Fibroblast of lung (primary cell): ENCODE results near the gene ATG5. TPM values are rescaled to one million over a fixed set of nuclear protein-coding genes. Genes with fewer than 3 reads are reported as not detected.
A peak's percentile ranks its signal among the peaks of the same experiment; 100 is the strongest.

Source experiments
- DNase-seq, 2 donors: peaks; one replicate each; pipeline versions ENCODE4 v3.0.0 to v3.0.0-alpha.2; 2010; ENCODE audit warnings: low read depth in 2 of 2
- H2AFZ ChIP-seq: 2 replicates; pipeline ENCODE4 v1.5.1; 2012; ENCODE audit warnings: low read length, control low read depth, inconsistent platforms
- H3K27ac ChIP-seq: 2 replicates; pipeline ENCODE4 v1.5.1; 2011; ENCODE audit warnings: low read length, control low read depth; ENCODE audit not compliant: insufficient read depth
- H3K27me3 ChIP-seq: 2 replicates; pipeline ENCODE4 v1.5.1; 2011; ENCODE audit warnings: mild to moderate bottlenecking, low read length; ENCODE audit not compliant: control insufficient read depth, insufficient read depth
- H3K36me3 ChIP-seq: 2 replicates; pipeline ENCODE4 v1.5.1; 2011; ENCODE audit warnings: low read length; ENCODE audit not compliant: control insufficient read depth, insufficient read depth
- H3K4me1 ChIP-seq: 2 replicates; pipeline ENCODE4 v1.5.1; 2011; ENCODE audit warnings: low read length; ENCODE audit not compliant: control insufficient read depth, insufficient read depth; ENCODE audit errors: extremely low read depth
- H3K4me2 ChIP-seq: 2 replicates; pipeline ENCODE4 v1.5.1; 2011; ENCODE audit warnings: low read length, control low read depth; ENCODE audit not compliant: insufficient read depth; ENCODE audit errors: extremely low read depth
- H3K4me3 ChIP-seq, 4 experiments: fragments of 200-600 bp in 1 of 4; sonication (generic) in 1 of 4; replicated peaks in 1 of 4; 2 replicates each; pipeline ENCODE4 v1.5.1; 2011 to 2016; ENCODE audit warnings: low read length in 4 of 4, low read depth in 3 of 4, mild to moderate bottlenecking in 3 of 4, control low read depth in 2 of 4, inconsistent platforms in 1 of 4, mixed read lengths in 1 of 4; ENCODE audit not compliant: insufficient read depth in 1 of 4; ENCODE audit errors: control extremely low read depth in 1 of 4
- H3K79me2 ChIP-seq: 2 replicates; pipeline ENCODE4 v1.5.1; 2012; ENCODE audit warnings: mild to moderate bottlenecking, low read length, inconsistent platforms; ENCODE audit not compliant: control insufficient read depth, insufficient read depth
- H3K9ac ChIP-seq: 2 replicates; pipeline ENCODE4 v1.5.1; 2011; ENCODE audit warnings: mild to moderate bottlenecking, low read length, control low read depth; ENCODE audit not compliant: insufficient read depth
- H3K9me3 ChIP-seq: 2 replicates; pipeline ENCODE4 v1.5.1; 2012; ENCODE audit warnings: low read depth, low read length; ENCODE audit not compliant: control insufficient read depth, insufficient read depth
- H4K20me1 ChIP-seq: 2 replicates; pipeline ENCODE4 v1.5.1; 2011; ENCODE audit warnings: low read length; ENCODE audit not compliant: control insufficient read depth, insufficient read depth; ENCODE audit errors: extremely low read depth
- EZH2 ChIP-seq: IDR thresholded peaks from 2 replicates; pipeline ENCODE4 v1.5.1; 2012; ENCODE audit warnings: low read length, control low read depth, mild to moderate bottlenecking; ENCODE audit errors: missing control alignments
- polyA plus RNA-seq, 2 donors: library from polyadenylated mRNA; depleted of rRNA in 1 of 2; stranded (reverse) in 1 of 2; unstranded in 1 of 2; fragments of >200 nt; gene quantifications; 2 replicates each; pipeline ENCODE4 v1.2.1, GENCODE V29; 2011 to 2012; ENCODE audit warnings: missing spikeins in 1 of 2
- total RNA-seq: library from RNA; depleted of rRNA; stranded (reverse); fragments of >200 nt; gene quantifications from 2 replicates; pipeline ENCODE4 v1.2.1, GENCODE V29; 2014
- TF ChIP-seq, protein P1 (sequence below), 2 donors: IDR thresholded peaks in 1 of 2; conservative IDR thresholded peaks in 1 of 2; 1 replicate in 1 of 2; 2 replicates in 1 of 2; pipeline ENCODE4 v1.5.1; 2011 to 2012; ENCODE audit warnings: low read length in 2 of 2, control low read depth in 1 of 2, inconsistent platforms in 1 of 2, low read depth in 1 of 2, mild to moderate bottlenecking in 1 of 2

The ATG5 gene
- total and polyA plus RNA-seq, 2 donors (not counting 1 experiment from before 2014, with no cell fraction given) = 38.6 to 64.7 TPM

DNA sequence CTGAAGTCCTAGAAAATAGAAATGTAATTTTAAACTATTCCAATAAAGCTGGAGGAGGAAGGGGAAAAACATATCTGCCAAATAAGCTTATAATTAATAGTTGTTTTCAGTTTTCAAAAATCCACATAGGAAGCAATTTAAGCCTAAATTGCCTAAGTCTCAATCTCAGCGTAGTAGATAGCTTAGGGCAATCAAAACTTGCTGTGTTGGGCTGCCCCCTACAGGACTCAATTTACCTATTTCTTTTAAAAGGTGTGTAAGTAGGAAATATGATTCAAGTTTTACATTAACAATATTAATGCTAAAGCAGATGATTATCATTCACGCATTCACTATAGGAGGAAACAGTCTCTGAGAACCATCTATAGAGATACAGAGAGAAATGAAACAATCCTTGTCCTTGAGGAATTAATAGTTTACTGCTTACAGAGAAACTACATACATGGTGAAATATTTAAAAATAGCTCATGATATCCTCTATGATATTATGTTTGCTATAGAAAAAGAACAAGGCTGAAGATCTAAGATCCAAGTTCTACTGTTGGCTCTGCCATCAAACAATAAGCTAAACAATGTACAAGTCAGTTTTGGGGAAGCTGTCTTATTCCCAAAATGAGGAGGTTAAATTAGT is 102.1 kb downstream of the ATG5 start:
- peak; percentile 69 to 87 for DNase-seq

DNA sequence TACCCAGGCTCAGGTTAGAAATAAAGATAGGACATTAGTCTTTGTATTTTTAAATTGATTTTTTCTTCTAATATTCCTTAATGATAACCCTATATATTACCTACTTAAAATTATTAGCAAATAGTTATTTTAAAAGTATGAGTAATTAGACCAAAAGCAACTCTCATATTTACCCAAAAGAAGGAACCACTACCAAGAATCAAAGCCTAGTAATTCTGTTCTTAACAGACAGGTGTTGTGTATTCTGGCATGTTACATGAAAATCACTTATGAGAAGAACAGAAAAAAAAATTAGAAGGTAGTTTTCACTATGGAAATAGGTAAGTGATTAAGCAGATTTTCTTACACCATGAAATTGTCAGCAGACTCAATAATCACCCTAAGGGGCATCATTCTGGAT is 105.1 kb downstream of the ATG5 start:
- no peaks in the 10 kb centered on the region for H3K4me1 ChIP-seq

More for the DNA sequence above, 102.1 kb downstream of the ATG5 start:
- H3K36me3 ChIP-seq = no peaks in the 10 kb centered on the region
- H2AFZ ChIP-seq = no peak overlapping the region
- H3K4me1 ChIP-seq = no peaks in the 10 kb centered on the region
- no peaks in the 10 kb centered on the region for H3K27me3 ChIP-seq
- TF ChIP-seq EZH2 = no peak
- TF ChIP-seq, protein P1, sequence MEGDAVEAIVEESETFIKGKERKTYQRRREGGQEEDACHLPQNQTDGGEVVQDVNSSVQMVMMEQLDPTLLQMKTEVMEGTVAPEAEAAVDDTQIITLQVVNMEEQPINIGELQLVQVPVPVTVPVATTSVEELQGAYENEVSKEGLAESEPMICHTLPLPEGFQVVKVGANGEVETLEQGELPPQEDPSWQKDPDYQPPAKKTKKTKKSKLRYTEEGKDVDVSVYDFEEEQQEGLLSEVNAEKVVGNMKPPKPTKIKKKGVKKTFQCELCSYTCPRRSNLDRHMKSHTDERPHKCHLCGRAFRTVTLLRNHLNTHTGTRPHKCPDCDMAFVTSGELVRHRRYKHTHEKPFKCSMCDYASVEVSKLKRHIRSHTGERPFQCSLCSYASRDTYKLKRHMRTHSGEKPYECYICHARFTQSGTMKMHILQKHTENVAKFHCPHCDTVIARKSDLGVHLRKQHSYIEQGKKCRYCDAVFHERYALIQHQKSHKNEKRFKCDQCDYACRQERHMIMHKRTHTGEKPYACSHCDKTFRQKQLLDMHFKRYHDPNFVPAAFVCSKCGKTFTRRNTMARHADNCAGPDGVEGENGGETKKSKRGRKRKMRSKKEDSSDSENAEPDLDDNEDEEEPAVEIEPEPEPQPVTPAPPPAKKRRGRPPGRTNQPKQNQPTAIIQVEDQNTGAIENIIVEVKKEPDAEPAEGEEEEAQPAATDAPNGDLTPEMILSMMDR (conservative IDR thresholded peaks at IDR 0.05 in 1 of 2, IDR thresholded peaks at IDR 0.05 in 1 of 2; ENCODE audit: low read depth in 1 of 2, low read length in 2 of 2) = peak; percentile 57 to 59
- no peaks in the 10 kb centered on the region for H4K20me1 ChIP-seq
- H3K4me3 ChIP-seq = no peak overlapping the region
- no peak overlapping the region for H3K9ac ChIP-seq
- H3K27ac ChIP-seq = no peak overlapping the region
- H3K9me3 ChIP-seq = no peaks in the 10 kb centered on the region
- H3K79me2 ChIP-seq = no peaks in the 10 kb centered on the region
- H3K4me2 ChIP-seq = no peak overlapping the region

DNA sequence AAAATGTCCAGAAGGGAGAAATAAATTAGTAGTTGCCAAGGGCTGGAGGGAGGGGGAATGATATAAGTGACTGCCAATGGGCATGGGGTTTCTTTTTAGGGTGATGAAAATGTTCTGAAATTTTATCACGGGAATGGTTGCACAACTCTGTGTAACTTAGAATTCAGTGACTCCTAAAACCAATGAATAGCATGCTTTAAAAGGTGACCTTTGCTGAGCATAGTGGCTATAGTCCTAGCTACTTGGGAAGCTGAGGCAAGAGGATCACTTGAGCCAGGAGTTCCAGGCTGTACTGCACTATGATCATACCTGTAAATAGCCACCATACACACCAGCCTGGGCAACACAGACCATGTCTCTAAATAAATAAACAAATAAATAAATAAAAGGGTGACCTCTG is 109.0 kb downstream of the ATG5 start:
- no peaks in the 10 kb centered on the region for H4K20me1 ChIP-seq
- no peak for TF ChIP-seq EZH2
- TF ChIP-seq, protein P1 (conservative IDR thresholded peaks at IDR 0.05 in 1 of 2, IDR thresholded peaks at IDR 0.05 in 1 of 2; ENCODE audit: low read depth in 1 of 2, low read length in 2 of 2) = no peak
- no peaks in the 10 kb centered on the region for H3K9me3 ChIP-seq
- H3K4me3 ChIP-seq = no peak overlapping the region
- H3K27me3 ChIP-seq = no peaks in the 10 kb centered on the region
- DNase-seq = peak in 1 of 2 donors; percentile 61
- H3K4me1 ChIP-seq = no peaks in the 10 kb centered on the region
- H3K36me3 ChIP-seq = no peaks in the 10 kb centered on the region
- H3K9ac ChIP-seq = no peak overlapping the region
- no peaks in the 10 kb centered on the region for H3K79me2 ChIP-seq
- H3K4me2 ChIP-seq = no peak overlapping the region
- H2AFZ ChIP-seq = no peak overlapping the region
- H3K27ac ChIP-seq = no peak overlapping the region

More for the DNA sequence above, 105.1 kb downstream of the ATG5 start:
- Histone ChIP-seq H3K79me2 (no peaks in the 10 kb centered on the region), H3K9me3 (no peaks in the 10 kb centered on the region), H3K27ac (no peak overlapping the region), H3K36me3 (no peaks in the 10 kb centered on the region), H3K4me2 (no peak overlapping the region), H4K20me1 (no peaks in the 10 kb centered on the region), H2AFZ (no peak overlapping the region), H3K4me3 (no peak overlapping the region), H3K27me3 (no peaks in the 10 kb centered on the region), H3K9ac (no peak overlapping the region)
- DNase-seq = no peak
- TF ChIP-seq, protein P1 (conservative IDR thresholded peaks at IDR 0.05 in 1 of 2, IDR thresholded peaks at IDR 0.05 in 1 of 2; ENCODE audit: low read depth in 1 of 2, low read length in 2 of 2) = no peak
- no peak for TF ChIP-seq EZH2
